Tibial artery (tissue), 4 donors: ENCODE results near the gene C9orf153.

ENCODE experiments used
- DNase-seq, 2 donors: peaks; one replicate each; pipeline ENCODE4 v3.0.0-alpha.2; 2019
- H3K27ac ChIP-seq, 2 donors: fragments of 200-600 bp; sonication (generic) in 1 of 2; 1 replicate in 1 of 2; 2 replicates in 1 of 2; pipeline ENCODE4 v1.5.1; 2018 to 2019; ENCODE audit warnings: mild to moderate bottlenecking in 1 of 2
- H3K27me3 ChIP-seq, 2 donors: fragments of 200-600 bp; sonication (generic) in 1 of 2; one replicate each; pipeline versions ENCODE4 v1.5.1 to v1.6.0; 2016 to 2019
- H3K36me3 ChIP-seq, 3 donors: fragments of 200-600 bp; sonication (generic) in 2 of 3; one replicate each; pipeline ENCODE4 v1.5.1; 2016 to 2019; ENCODE audit warnings: mild to moderate bottlenecking in 2 of 3
- H3K4me1 ChIP-seq, 4 donors: fragments of 200-600 bp; sonication (generic) in 2 of 4; 1 replicate in 3 of 4; 2 replicates in 1 of 4; pipeline ENCODE4 v1.5.1; 2016 to 2019
- H3K4me3 ChIP-seq, 2 donors: fragments of 200-600 bp; sonication (generic) in 1 of 2; 1 replicate in 1 of 2; 2 replicates in 1 of 2; pipeline ENCODE4 v1.5.1; 2018 to 2019; ENCODE audit warnings: mild to moderate bottlenecking in 2 of 2
- H3K9me3 ChIP-seq, 3 donors: fragments of 200-600 bp; sonication (generic) in 1 of 3; one replicate each; pipeline ENCODE4 v1.5.1; 2016 to 2019
- intact Hi-C: fragments of 100-400 bp; cut with DNase I; formaldehyde crosslinking; loops from one replicate; pipeline ENCODE4 v1.15.0; 2023; ENCODE audit warnings: low total_unique reads
- TF ChIP-seq, protein P1 (sequence below), 2 experiments: fragments of 200-600 bp in 1 of 2; fragments of 450-650 bp in 1 of 2; IDR thresholded peaks; one replicate each; pipeline ENCODE4 v1.5.1; 2017 to 2019; ENCODE audit warnings: antibody characterized with exemption in 2 of 2, mild to moderate bottlenecking in 1 of 2, moderate library complexity in 1 of 2

C9orf153 gene

DNA sequence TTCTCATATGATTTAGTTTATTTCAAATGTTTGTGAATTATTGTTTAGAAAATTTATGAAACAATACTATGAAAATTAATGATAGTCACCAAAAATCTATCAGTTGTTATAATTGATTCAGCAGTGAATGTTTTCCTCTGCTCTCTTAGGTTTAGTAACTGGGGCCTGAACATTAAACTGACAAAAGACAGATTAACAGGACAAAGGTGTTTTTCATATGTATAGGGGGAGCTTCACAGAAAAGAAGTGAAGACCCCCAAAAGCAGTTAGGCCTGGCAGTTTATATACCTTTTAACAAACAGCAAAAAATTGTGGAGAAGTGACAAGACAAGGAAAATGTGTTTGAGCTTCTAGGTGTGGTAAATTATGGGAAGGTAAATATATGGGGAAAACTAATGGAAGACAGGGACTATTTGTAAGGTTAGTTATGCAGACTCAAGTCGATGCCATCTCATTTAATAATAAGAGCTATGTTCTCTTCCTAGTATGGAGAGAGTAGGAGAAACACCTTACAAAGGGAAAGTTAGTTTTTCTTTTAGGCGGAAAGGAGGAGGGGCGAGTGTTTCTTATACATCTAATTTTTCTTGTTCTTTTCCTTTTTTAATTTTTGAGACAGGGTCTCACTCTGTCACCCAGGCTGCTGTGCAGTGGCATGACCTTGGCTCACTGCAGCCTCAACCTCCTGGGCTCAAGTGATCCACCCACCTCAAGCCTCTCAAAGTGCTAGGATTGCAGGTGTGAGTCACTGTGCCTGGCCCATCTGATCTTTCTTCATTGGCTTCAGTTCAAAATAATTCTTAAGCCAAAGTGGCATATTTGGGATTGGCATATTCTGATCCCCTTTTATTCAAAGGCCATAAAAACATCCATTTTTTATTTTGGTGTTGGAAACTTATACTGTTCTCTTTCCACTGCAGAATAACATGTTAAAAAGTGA is 77.8 kb downstream of the C9orf153 start:
- Histone ChIP-seq H3K27ac (no peak overlapping the region), H3K36me3 (no peaks in the 10 kb centered on the region), H3K27me3 (no peaks in the 10 kb centered on the region), H3K4me3 (no peak overlapping the region), H3K4me1 (no peaks in the 10 kb centered on the region), H3K9me3 (no peaks in the 10 kb centered on the region)
- TF ChIP-seq, protein P1, sequence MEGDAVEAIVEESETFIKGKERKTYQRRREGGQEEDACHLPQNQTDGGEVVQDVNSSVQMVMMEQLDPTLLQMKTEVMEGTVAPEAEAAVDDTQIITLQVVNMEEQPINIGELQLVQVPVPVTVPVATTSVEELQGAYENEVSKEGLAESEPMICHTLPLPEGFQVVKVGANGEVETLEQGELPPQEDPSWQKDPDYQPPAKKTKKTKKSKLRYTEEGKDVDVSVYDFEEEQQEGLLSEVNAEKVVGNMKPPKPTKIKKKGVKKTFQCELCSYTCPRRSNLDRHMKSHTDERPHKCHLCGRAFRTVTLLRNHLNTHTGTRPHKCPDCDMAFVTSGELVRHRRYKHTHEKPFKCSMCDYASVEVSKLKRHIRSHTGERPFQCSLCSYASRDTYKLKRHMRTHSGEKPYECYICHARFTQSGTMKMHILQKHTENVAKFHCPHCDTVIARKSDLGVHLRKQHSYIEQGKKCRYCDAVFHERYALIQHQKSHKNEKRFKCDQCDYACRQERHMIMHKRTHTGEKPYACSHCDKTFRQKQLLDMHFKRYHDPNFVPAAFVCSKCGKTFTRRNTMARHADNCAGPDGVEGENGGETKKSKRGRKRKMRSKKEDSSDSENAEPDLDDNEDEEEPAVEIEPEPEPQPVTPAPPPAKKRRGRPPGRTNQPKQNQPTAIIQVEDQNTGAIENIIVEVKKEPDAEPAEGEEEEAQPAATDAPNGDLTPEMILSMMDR (IDR thresholded peaks at IDR 0.05), result no peak
- no peak for DNase-seq
- intact Hi-C loops, result no loop called here

DNA sequence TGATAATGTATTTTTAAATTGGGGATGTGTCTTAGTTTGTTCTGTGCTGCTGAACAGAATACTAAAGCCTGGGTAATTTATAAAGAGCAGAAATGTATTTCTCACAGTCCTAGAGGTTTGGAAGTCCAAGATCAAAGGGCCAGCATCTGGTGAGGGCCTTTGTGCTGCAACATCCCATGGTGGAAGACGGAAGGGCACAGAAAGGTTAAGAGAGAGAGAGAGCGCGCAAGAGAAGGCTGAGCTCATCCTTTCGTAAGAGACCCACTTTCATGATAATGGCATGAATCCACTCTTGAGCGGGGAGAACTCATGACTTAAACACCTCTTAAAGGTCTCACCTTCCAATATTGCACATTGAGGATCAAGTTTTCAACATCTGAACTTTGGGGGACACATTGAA is 81.0 kb downstream of the C9orf153 start:
- no peak overlapping the region for H3K4me3 ChIP-seq
- intact Hi-C loops, result loop anchor here (10.0 kb wide), 1 partner anchor 354 kb away; no protein-coding TSS in a partner anchor
- no peak overlapping the region for H3K27ac ChIP-seq
- H3K9me3 ChIP-seq, result no peaks in the 10 kb centered on the region
- DNase-seq, result no peak
- no peaks in the 10 kb centered on the region for H3K4me1 ChIP-seq
- no peaks in the 10 kb centered on the region for H3K27me3 ChIP-seq
- no peaks in the 10 kb centered on the region for H3K36me3 ChIP-seq
- TF ChIP-seq, protein P1 (IDR thresholded peaks at IDR 0.05), result no peak

DNA sequence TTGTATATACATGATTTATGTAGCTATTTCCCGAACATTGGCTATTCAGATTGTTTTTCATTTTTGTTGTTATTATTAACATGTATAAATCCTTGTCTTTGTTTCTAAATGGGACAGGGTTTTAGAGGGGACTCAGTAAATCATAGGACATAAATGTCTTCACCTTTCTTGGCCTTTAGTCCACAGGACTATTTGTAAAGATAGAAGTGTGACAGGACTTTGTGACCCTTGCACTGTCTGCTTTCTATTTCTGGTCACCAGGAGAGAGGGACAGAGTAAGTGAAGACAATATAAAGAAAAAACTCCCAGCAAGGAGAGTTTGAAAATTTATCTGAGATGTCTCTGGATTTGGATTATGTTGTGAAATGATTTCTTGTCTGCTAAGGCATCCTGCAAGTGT is 81.5 kb downstream of the C9orf153 start:
- Histone ChIP-seq H3K9me3 (no peaks in the 10 kb centered on the region), H3K4me3 (no peak overlapping the region), H3K36me3 (no peaks in the 10 kb centered on the region), H3K4me1 (no peaks in the 10 kb centered on the region), H3K27me3 (no peaks in the 10 kb centered on the region), H3K27ac (no peak overlapping the region)
- TF ChIP-seq, protein P1 (IDR thresholded peaks at IDR 0.05), result no peak
- DNase-seq, result no peak
- intact Hi-C loops, result loop anchor here (10.0 kb wide), 1 partner anchor 353 kb away; no protein-coding TSS in a partner anchor

DNA sequence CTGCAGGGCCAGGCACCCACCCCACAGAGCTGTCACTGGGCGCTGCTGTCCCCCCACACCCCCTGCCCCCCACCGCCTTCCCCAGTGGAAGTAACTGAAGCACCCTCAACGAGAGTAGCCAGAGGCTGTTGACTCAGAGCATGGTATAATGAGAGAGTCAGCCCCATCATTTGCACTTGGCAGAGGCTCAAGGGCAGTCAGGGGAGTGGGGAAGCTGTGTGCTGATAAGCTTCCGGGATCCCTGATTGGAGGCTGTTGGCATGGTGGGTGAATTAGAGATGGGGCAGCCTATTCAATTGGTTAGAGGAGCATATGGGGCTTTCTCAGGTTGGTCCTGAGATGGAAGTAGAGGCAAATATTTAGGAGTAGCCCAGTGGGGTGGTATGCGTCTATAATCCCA is 83.0 kb downstream of the C9orf153 start:
- Histone ChIP-seq H3K9me3 (no peaks in the 10 kb centered on the region), H3K27ac (no peak overlapping the region), H3K36me3 (no peaks in the 10 kb centered on the region), H3K4me3 (no peak overlapping the region), H3K4me1 (no peaks in the 10 kb centered on the region), H3K27me3 (no peaks in the 10 kb centered on the region)
- intact Hi-C loops, result loop anchor here (10.0 kb wide), 1 partner anchor 352 kb away; no protein-coding TSS in a partner anchor
- TF ChIP-seq, protein P1 (IDR thresholded peaks at IDR 0.05), result no peak
- no peak for DNase-seq

DNA sequence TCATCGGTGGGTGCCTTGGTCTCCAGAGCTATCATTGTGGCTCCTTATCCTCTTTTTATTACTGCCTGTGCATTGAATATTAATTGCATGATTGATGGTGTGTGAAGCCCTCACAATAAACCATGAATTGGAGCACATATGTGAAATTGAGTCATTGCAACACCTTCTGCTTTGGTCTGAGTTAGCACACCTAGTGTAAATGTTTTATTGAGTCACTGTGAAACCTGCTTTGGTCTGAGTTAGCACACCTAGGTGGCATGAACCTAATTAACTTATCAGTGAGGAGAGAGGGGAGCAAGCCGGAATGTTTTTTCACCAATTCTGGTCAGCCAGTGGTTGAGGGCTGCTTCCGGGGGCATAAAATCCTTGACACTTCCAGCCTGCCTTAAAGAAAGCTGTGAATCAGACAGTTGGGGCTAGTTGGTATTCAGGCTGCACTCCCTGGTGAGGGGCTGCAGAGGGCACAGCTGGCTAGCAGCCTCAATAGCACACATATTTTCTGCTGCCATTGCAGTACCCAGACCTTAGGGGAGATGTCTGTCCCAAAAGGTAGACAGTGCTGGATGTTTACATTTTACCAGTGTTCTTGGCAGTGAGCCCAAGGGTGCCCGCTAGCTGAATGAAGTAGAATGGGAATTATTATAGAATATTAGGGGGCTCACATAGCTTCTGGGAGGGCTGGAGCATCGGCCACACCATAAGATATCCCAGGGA is 83.6 kb downstream of the C9orf153 start:
- Histone ChIP-seq H3K4me1 (no peaks in the 10 kb centered on the region), H3K4me3 (no peak overlapping the region), H3K27me3 (no peaks in the 10 kb centered on the region), H3K9me3 (no peaks in the 10 kb centered on the region), H3K27ac (no peak overlapping the region), H3K36me3 (no peaks in the 10 kb centered on the region)
- intact Hi-C loops, result loop anchor here (10.0 kb wide), 1 partner anchor 351 kb away; no protein-coding TSS in a partner anchor
- TF ChIP-seq, protein P1 (IDR thresholded peaks at IDR 0.05), result no peak
- no peak for DNase-seq
